HCT116 (cell line): ENCODE data around the gene CHKA. TPM values are rescaled to one million over a fixed set of nuclear protein-coding genes. Genes with fewer than 3 reads are reported as not detected.
A peak's percentile ranks its signal among the peaks of the same experiment; 100 is the strongest.

ENCODE experiments used
- ATAC-seq: fragments of 200-7000 bp; cut with Tn5 transposase; 2 replicates; pipeline ENCODE4 v1.9.1; 2020; ENCODE audit warnings: mild to moderate bottlenecking, moderate library complexity
- BruUV-seq: library from RNA; stranded (reverse); fragments of 400-500 nt; replicated peaks from 2 replicates; lab custom pipeline; 2021; lab: Mats Ljungman, UMichigan
- CTCF ChIA-PET: fragments of 300-600 bp; sonication (Branson Sonifier 250); formaldehyde crosslinking; loops from one replicate; lab custom pipeline; 2021; ENCODE audit warnings: antibody characterized with exemption; lab: Charles Lee
- POLR2A ChIA-PET: fragments of 300-600, 350-600 bp; sonication (Branson Sonifier 250); formaldehyde crosslinking; loops from one replicate; lab custom pipeline; 2021; ENCODE audit warnings: antibody characterized with exemption; lab: Charles Lee
- RAD21 ChIA-PET, 2 experiments: fragments of 300-600 bp; sonication (Branson Sonifier 250); formaldehyde crosslinking; loops; one replicate each; lab custom pipeline; 2023; ENCODE audit warnings: low total read pairs in 2 of 2; ENCODE audit not compliant: uncharacterized antibody in 2 of 2, unreplicated experiment in 2 of 2, low non-redundant PET in 1 of 2; lab: Charles Lee
- DNase-seq: peaks from one replicate; pipeline ENCODE4 v3.0.0-alpha.2; 2010; ENCODE audit warnings: low read depth, low spot score
- H2AFZ ChIP-seq: fragments of 200-600 bp; shearing (Covaris generic), sonication (generic); 2 replicates; pipeline ENCODE4 v1.6.1; 2017; ENCODE audit warnings: low read depth, mixed run types, mixed read lengths, antibody characterized with exemption, low read length; ENCODE audit not compliant: poor library complexity, severe bottlenecking
- H3K27ac ChIP-seq: 2 replicates; pipeline ENCODE4 v1.5.1; 2012; ENCODE audit warnings: low read depth, low read length
- H3K27me3 ChIP-seq: fragments of 200-600 bp; sonication (generic); 2 replicates; pipeline ENCODE4 v1.6.1; 2016; ENCODE audit warnings: mixed run types, low read length, mixed read lengths; ENCODE audit not compliant: insufficient read depth
- H3K36me3 ChIP-seq, 2 experiments: fragments of 200-500 bp in 1 of 2; fragments of 200-600 bp in 1 of 2; sonication (Bioruptor generic) in 1 of 2; sonication (generic) in 1 of 2; 2 replicates each; pipeline versions ENCODE4 v1.5.1 to v1.6.1; 2014 to 2016; ENCODE audit warnings: low read length in 2 of 2, inconsistent platforms in 1 of 2, mixed read lengths in 1 of 2, mixed run types in 1 of 2; ENCODE audit not compliant: insufficient read depth in 2 of 2, control insufficient read depth in 1 of 2
- H3K4me1 ChIP-seq, 2 experiments: fragments of 200-600 bp in 1 of 2; sonication (generic) in 1 of 2; 2 replicates each; pipeline versions ENCODE4 v1.5.1 to v1.6.1; 2012 to 2017; ENCODE audit warnings: low read length in 2 of 2, inconsistent platforms in 1 of 2, mild to moderate bottlenecking in 1 of 2, mixed read lengths in 1 of 2, mixed run types in 1 of 2, moderate library complexity in 1 of 2; ENCODE audit not compliant: insufficient read depth in 2 of 2, control insufficient read depth in 1 of 2
- H3K4me2 ChIP-seq: fragments of 200-600 bp; sonication (generic); 2 replicates; pipeline ENCODE4 v1.6.1; 2017; ENCODE audit warnings: mixed run types, low read length, mixed read lengths
- H3K4me3 ChIP-seq, 2 experiments: fragments of 200-600 bp in 1 of 2; sonication (generic) in 1 of 2; replicated peaks in 1 of 2; 2 replicates each; pipeline ENCODE4 v1.5.1; 2011 to 2016; ENCODE audit warnings: low read length in 2 of 2, control low read depth in 1 of 2, low read depth in 1 of 2, mild to moderate bottlenecking in 1 of 2, mixed read lengths in 1 of 2, mixed run types in 1 of 2
- H3K79me2 ChIP-seq: fragments of 200-600 bp; sonication (generic); 2 replicates; pipeline ENCODE4 v1.6.1; 2017; ENCODE audit warnings: mild to moderate bottlenecking, mixed run types, low read length, moderate library complexity, mixed read lengths; ENCODE audit not compliant: insufficient read depth
- H3K9ac ChIP-seq: fragments of 200-600 bp; sonication (generic); 2 replicates; pipeline ENCODE4 v1.6.1; 2016; ENCODE audit warnings: low read length, mixed read lengths
- H3K9me2 ChIP-seq: fragments of 200-600 bp; sonication (generic), shearing (Covaris generic); 2 replicates; pipeline ENCODE4 v1.6.1; 2017; ENCODE audit warnings: mixed run types, mild to moderate bottlenecking, moderate library complexity; ENCODE audit not compliant: insufficient read depth
- H3K9me3 ChIP-seq, 2 experiments: fragments of 200-500 bp in 1 of 2; fragments of 200-600 bp in 1 of 2; sonication (Bioruptor generic) in 1 of 2; sonication (generic) in 1 of 2; 2 replicates each; pipeline ENCODE4 v1.6.1; 2014 to 2017; ENCODE audit warnings: low read length in 2 of 2, mixed read lengths in 2 of 2, inconsistent platforms in 1 of 2, low read depth in 1 of 2, mild to moderate bottlenecking in 1 of 2, mixed run types in 1 of 2, moderate library complexity in 1 of 2; ENCODE audit not compliant: control insufficient read depth in 1 of 2, insufficient read depth in 1 of 2
- H4K20me1 ChIP-seq: fragments of 200-600 bp; sonication (generic), shearing (Covaris generic); 2 replicates; pipeline ENCODE4 v1.6.1; 2017; ENCODE audit warnings: mixed run types, mild to moderate bottlenecking, moderate library complexity; ENCODE audit not compliant: insufficient read depth
- CBX3 ChIP-seq: IDR thresholded peaks from 2 replicates; pipeline ENCODE4 v1.6.1; 2012; ENCODE audit warnings: low read depth
- EGR1 ChIP-seq: IDR thresholded peaks from 2 replicates; pipeline ENCODE4 v1.6.1; 2012; ENCODE audit warnings: low read depth
- EZH2 ChIP-seq: fragments of 200-600 bp; sonication (generic); IDR thresholded peaks from 2 replicates; pipeline ENCODE4 v1.6.1; 2017; ENCODE audit warnings: antibody characterized with exemption, mixed run types
- FOSL1 ChIP-seq: IDR thresholded peaks from 2 replicates; pipeline ENCODE4 v1.6.1; 2012; ENCODE audit warnings: low read depth
- POLR2A ChIP-seq: IDR thresholded peaks from 2 replicates; pipeline ENCODE4 v1.7.0; 2011; ENCODE audit warnings: borderline replicate concordance; ENCODE audit not compliant: insufficient read depth, insufficient read length; ENCODE audit errors: extremely low read depth
- RAD21 ChIP-seq: IDR thresholded peaks from 2 replicates; pipeline ENCODE4 v1.6.1; 2012; ENCODE audit warnings: low read depth, mild to moderate bottlenecking
- SP1 ChIP-seq: IDR thresholded peaks from 2 replicates; pipeline ENCODE4 v1.6.1; 2012; ENCODE audit warnings: low read depth
- SRF ChIP-seq: IDR thresholded peaks from 2 replicates; pipeline ENCODE4 v1.6.1; 2012; ENCODE audit warnings: low read depth
- ZFX ChIP-seq: fragments of 450-650 bp; IDR thresholded peaks from 2 replicates; pipeline ENCODE4 v1.6.1; 2017
- ZNF274 ChIP-seq: fragments of 200-500 bp; sonication (Bioruptor generic); IDR thresholded peaks from 2 replicates; pipeline ENCODE4 v1.6.1; 2014; ENCODE audit warnings: mild to moderate bottlenecking, low read depth, low read length, inconsistent platforms
- intact Hi-C: fragments of 100-400 bp; cut with micrococcal nuclease; formaldehyde crosslinking; loops from 2 replicates; pipeline ENCODE4 v1.10.0; 2022
- total RNA-seq: library from RNA; stranded (reverse); gene quantifications from one replicate; pipeline ENCODE4 v1.2.1, GENCODE V29; 2021; ENCODE audit not compliant: unreplicated experiment
- TF ChIP-seq, protein P1 (sequence below): IDR thresholded peaks from 2 replicates; pipeline ENCODE4 v1.6.1; 2012
- TF ChIP-seq, protein P2 (sequence below): IDR thresholded peaks from 2 replicates; pipeline ENCODE4 v1.6.1; 2011; ENCODE audit warnings: mild to moderate bottlenecking, low read length, moderate library complexity; ENCODE audit not compliant: insufficient replicate concordance; ENCODE audit errors: extremely low read depth

Gene CHKA
- total RNA-seq, 1 experiment from 2014 or later: 33.1 TPM

DNA sequence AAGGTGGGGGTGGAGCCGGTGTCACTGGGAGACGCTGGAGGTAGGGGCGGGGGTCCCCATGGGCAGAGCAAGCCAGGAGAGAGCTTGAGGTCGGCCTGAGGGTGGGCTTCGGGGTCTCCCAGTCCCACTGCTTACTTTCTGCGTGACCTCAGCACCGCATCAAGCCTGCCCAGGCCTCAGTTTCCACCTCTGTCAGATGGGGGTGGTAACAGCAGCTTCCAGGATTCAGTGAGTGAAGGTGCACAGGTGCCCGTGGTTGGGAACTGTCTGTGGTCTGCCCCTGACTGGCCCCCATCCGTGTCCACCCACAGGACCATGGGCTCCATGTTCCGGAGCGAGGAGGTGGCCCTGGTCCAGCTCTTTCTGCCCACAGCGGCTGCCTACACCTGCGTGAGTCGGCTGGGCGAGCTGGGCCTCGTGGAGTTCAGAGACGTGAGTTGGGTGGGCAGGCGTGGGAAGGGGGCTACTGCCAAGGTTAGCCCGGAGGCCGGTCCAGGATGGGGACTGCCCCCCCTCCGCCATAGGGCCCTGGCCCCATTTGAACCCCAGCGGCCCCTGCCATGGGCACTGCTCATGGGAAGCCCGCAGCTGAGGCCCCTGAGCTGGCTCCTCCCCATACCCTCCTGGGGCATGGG lies 80.1 kb downstream of the CHKA start (continued):
- no peak for TF ChIP-seq SP1
- no peak for TF ChIP-seq ZFX

DNA sequence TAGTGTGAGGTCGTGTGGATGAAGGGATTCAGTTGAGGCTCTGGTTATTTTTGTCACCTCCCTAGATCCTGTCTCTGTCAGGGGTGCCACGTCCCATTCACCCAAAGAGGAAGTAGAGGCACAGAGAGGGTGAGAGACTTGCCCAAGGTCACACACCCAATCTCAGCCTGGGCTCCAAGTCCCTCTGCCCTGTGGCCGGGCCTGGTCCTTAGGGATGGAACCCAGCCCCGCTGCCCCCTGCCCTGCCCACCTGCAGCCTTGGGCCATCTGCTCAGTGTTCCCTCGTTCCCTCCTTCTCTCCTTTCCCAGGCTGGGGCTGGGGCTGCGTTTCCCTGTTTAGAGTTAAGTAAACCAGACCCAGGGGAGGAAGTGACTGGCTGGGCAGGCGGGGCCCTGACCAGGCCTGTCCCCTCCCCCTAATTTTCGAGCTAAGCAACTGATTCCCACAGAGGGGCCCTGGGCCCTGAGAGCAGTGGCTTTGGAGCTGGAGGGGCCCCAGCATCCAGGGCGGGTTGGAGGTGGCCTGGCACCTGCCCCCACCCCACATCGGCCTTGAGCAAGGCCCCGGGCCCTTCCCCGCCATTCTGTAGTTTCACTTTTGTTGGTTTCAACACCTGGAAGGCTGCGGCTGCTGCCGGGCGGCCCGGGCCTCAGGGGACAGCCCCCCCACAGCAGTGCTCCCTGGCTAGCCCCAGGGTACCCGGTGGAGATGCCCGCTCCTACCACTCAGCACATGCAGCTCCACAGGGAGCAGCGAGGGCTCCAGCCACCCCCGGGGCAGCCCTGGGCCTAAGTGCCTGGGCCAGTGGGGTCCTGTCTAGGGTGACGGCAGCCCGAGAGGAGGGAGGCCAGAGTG lies 80.9 kb downstream of the CHKA start:
- DNase-seq (no peak), ATAC-seq (no peak)
- intact Hi-C loops: no loop called here
- Histone ChIP-seq H3K9me2 (no peaks in the 10 kb centered on the region), H3K36me3 (peaks cover 0 to 6% of the 10 kb centered on the region in 2 experiments; a peak in 1 of 4 replicates), H3K27me3 (no peaks in the 10 kb centered on the region), H4K20me1 (no peaks in the 10 kb centered on the region), H2AFZ (no peak overlapping the region), H3K4me1 (peaks cover 9 to 23% of the 10 kb centered on the region in 2 experiments; a peak in 3 of 4 replicates), H3K27ac (peak overlapping the region; percentile 31; the same call in 1 of the 2 replicates), H3K9ac (peak overlapping the region; percentile 79), H3K4me2 (peak overlapping the region; percentile 85), H3K4me3 (peak overlapping the region; percentile 82; a peak in 3 of 4 replicates), H3K79me2 (peaks cover 21% of the 10 kb centered on the region), H3K9me3 (no peaks in the 10 kb centered on the region)
- ChIA-PET CTCF (no interaction called here), RAD21 (no interaction called here), POLR2A (interaction anchor here (1.0 kb wide), 1 partner anchor 12 kb away, joined by 3 read pairs; no protein-coding TSS in a partner anchor)
- TF ChIP-seq RAD21: no peak
- BruUV-seq: no TSS peak

DNA sequence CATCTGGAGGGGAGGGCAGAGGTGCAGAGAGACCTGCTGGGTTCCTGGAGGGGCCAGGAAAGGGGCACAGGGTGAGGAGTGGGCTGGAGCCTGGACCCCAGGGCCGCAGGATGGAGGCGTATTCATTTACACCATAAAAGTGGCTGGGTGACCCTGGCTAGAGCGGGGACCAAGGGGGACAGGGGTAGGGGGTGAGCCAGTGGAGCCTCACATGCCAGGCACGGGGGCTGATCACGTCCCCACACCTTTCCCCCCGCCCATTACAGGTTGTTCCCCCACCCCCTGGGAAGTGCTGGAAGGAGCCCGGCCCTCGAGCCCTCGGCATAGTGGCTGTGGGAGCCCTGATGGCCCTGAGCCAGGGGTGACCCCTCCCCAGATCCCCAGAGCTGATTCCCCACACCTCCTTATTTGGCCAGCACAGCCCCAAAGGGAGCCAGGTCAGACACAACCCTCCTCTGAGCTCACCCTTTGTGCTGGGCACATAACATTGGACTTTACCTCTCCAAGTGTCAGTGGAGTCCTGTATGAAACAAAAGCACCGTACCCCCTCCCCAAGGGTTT lies 81.6 kb downstream of the CHKA start:
- H3K9me3 ChIP-seq: no peaks in the 10 kb centered on the region
- intact Hi-C loops: loop anchor here (10.0 kb wide), 1 partner anchor 85 kb away; the partner anchor contains the start of gene CHKA
- peak overlapping the region; percentile 82 for H3K4me3 ChIP-seq
- H3K4me2 ChIP-seq: peak overlapping the region; percentile 85
- H2AFZ ChIP-seq: no peak overlapping the region
- POLR2A ChIA-PET: interaction anchor here (1.0 kb wide), 1 partner anchor 11 kb away, joined by 3 read pairs; no protein-coding TSS in a partner anchor
- peak overlapping the region; percentile 79 for H3K9ac ChIP-seq
- no TSS peak for BruUV-seq
- peaks cover 21% of the 10 kb centered on the region for H3K79me2 ChIP-seq
- no peaks in the 10 kb centered on the region for H3K9me2 ChIP-seq
- peaks cover 0 to 6% of the 10 kb centered on the region in 2 experiments; a peak in 1 of 4 replicates for H3K36me3 ChIP-seq
- TF ChIP-seq EZH2: no peak
- no peak for TF ChIP-seq ZFX
- TF ChIP-seq CBX3: no peak
- TF ChIP-seq ZNF274: no peak
- no peak for TF ChIP-seq POLR2A
- TF ChIP-seq RAD21: no peak
- no peak for TF ChIP-seq FOSL1
- TF ChIP-seq EGR1: no peak
- TF ChIP-seq, protein P1, sequence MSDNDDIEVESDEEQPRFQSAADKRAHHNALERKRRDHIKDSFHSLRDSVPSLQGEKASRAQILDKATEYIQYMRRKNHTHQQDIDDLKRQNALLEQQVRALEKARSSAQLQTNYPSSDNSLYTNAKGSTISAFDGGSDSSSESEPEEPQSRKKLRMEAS: no peak
- TF ChIP-seq, protein P2, sequence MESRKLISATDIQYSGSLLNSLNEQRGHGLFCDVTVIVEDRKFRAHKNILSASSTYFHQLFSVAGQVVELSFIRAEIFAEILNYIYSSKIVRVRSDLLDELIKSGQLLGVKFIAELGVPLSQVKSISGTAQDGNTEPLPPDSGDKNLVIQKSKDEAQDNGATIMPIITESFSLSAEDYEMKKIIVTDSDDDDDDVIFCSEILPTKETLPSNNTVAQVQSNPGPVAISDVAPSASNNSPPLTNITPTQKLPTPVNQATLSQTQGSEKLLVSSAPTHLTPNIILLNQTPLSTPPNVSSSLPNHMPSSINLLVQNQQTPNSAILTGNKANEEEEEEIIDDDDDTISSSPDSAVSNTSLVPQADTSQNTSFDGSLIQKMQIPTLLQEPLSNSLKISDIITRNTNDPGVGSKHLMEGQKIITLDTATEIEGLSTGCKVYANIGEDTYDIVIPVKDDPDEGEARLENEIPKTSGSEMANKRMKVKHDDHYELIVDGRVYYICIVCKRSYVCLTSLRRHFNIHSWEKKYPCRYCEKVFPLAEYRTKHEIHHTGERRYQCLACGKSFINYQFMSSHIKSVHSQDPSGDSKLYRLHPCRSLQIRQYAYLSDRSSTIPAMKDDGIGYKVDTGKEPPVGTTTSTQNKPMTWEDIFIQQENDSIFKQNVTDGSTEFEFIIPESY: no peak
- no peak for TF ChIP-seq SRF
- TF ChIP-seq SP1: no peak
- RAD21 ChIA-PET: no interaction called here
- H4K20me1 ChIP-seq: no peaks in the 10 kb centered on the region
- CTCF ChIA-PET: no interaction called here
- no peak for DNase-seq
- peak overlapping the region; percentile 87; the same call in 1 of the 2 replicates for H3K27ac ChIP-seq
- no peaks in the 10 kb centered on the region for H3K27me3 ChIP-seq
- no peak for ATAC-seq
- H3K4me1 ChIP-seq: peaks cover 9 to 23% of the 10 kb centered on the region in 2 experiments; a peak in 3 of 4 replicates
